Heart right ventricle (tissue), 16 donors: ENCODE data around the gene FUT2. TPM values are rescaled to one million over a fixed set of nuclear protein-coding genes. Genes with fewer than 3 reads are reported as not detected.

Experiments used
- ATAC-seq, 8 donors: fragments of 200-7000 bp; cut with Tn5 transposase; one replicate each; pipeline ENCODE4 v1.9.1; 2020; ENCODE audit warnings: mild to moderate bottlenecking in 8 of 8, moderate library complexity in 8 of 8, moderate number of reproducible peaks in 1 of 8
- DNase-seq, 2 donors: peaks; one replicate each; pipeline ENCODE4 v3.0.0-alpha.2; 2020
- H3K27ac ChIP-seq, 10 donors: fragments of 200-600 bp; sonication (generic) in 2 of 10; one replicate each; pipeline versions ENCODE4 v1.5.0 to v1.8.0; 2020 to 2022; ENCODE audit warnings: mild to moderate bottlenecking in 3 of 10
- H3K27me3 ChIP-seq, 7 donors: fragments of 200-600 bp; one replicate each; pipeline ENCODE4 v1.8.0; 2021 to 2022; ENCODE audit warnings: mild to moderate bottlenecking in 2 of 7
- H3K36me3 ChIP-seq, 9 donors: fragments of 200-600 bp; sonication (generic) in 1 of 9; one replicate each; pipeline versions ENCODE4 v1.5.0 to v1.8.0; 2020 to 2022; ENCODE audit warnings: mild to moderate bottlenecking in 2 of 9
- H3K4me1 ChIP-seq, 9 donors: fragments of 200-600 bp; sonication (generic) in 1 of 9; one replicate each; pipeline versions ENCODE4 v1.5.0 to v1.8.0; 2020 to 2022; ENCODE audit warnings: mild to moderate bottlenecking in 4 of 9
- H3K4me3 ChIP-seq, 10 donors: fragments of 200-600 bp; sonication (generic) in 2 of 10; one replicate each; pipeline versions ENCODE4 v1.5.0 to v1.8.0; 2020 to 2022; ENCODE audit warnings: mild to moderate bottlenecking in 7 of 10, moderate library complexity in 2 of 10
- H3K9me3 ChIP-seq, 11 donors: fragments of 200-600 bp in 10 of 11; sonication (generic) in 2 of 11; one replicate each; pipeline versions ENCODE4 v1.5.0 to v1.8.0; 2013 to 2022; ENCODE audit warnings: mild to moderate bottlenecking in 2 of 11, control low read depth in 1 of 11, moderate library complexity in 1 of 11
- WGBS, 2 donors: extraction: QIAGEN DNeasy Blood & Tissue Kit; methylation state at CpG; one replicate each; pipeline ENCODE4 v1.1.7; 2013; ENCODE audit warnings: inconsistent platforms in 1 of 2; 5-methylcytosine and 5-hydroxymethylcytosine counted together
- intact Hi-C, 10 donors: fragments of 100-400 bp; cut with DNase I; formaldehyde crosslinking; loops; one replicate each; pipeline versions ENCODE4 v1.11.1 to v1.14.2; 2022
- polyA plus RNA-seq, 2 donors: library from polyadenylated mRNA; stranded (reverse); fragments of 200-250 nt; gene quantifications; one replicate each; pipeline ENCODE4 v1.2.3, GENCODE V29; 2013
- total RNA-seq, 10 donors: library from RNA; stranded (reverse); fragmentation: NEBNext Ultra II Directional in 3 of 10; extraction: Animal tissue kit (Norgen Biotek cat#: 25700) in 3 of 10; gene quantifications; one replicate each; pipeline versions ENCODE4 v1.2.1 to v1.2.4, GENCODE V29; 2021 to 2023
- TF ChIP-seq, protein P1 (sequence below), 9 donors: fragments of 200-600 bp; sonication (generic) in 2 of 9; IDR thresholded peaks; one replicate each; pipeline versions ENCODE4 v1.5.0 to v1.8.0; 2021 to 2022; ENCODE audit warnings: antibody characterized with exemption in 9 of 9, mild to moderate bottlenecking in 5 of 9, moderate library complexity in 1 of 9
- donor health status: Arrhythmogenic right ventricular cardiomyopathy.
- donor health status: ischemic (EF 13 %, LVEDD 7.1; RV severe dilation, severe dysfunction).
- donor health status: healthy with polysubstance abuse.
- donor health status: DM: no; HTN: yes; CAD: no.
- donor health status: DM: no; HTN: no; CAD: no.
- donor health status: ischemic (EF 25% LVEDD 6.9; RV normal size, moderate dysfunction).
- donor health status: ischemic (EF 25% LVEDD 5.7; RV mildly dilated, moderate dysfunction).
- donor health status: healthy.
- donor health status: DM: yes; HTN: yes; CAD: no.
- donor health status: Ischemic cardiomyopathy.
- donor health status: ischemic (EF 35%, LVEDD 5.7; RV mildly dilated, moderate dysfunction).
- donor health status: nonischemic (EF 11% LVEDD 7.7; RV severe dilation, severe dysfunction).
- donor health status: DM: yes; HTN: yes; CAD: no.
- donor health status: PGD.
- donor health status: ischemic (EF 29% LVEDD 5.4; RV normal size, mild dysfunction).
- donor health status: nonischemic (EF 23%, LVEDD 6.1; RV moderate dilation, normal function).

FUT2 gene
- total and polyA plus RNA-seq, 12 donors: 0.07 TPM; not detected in 11

DNA sequence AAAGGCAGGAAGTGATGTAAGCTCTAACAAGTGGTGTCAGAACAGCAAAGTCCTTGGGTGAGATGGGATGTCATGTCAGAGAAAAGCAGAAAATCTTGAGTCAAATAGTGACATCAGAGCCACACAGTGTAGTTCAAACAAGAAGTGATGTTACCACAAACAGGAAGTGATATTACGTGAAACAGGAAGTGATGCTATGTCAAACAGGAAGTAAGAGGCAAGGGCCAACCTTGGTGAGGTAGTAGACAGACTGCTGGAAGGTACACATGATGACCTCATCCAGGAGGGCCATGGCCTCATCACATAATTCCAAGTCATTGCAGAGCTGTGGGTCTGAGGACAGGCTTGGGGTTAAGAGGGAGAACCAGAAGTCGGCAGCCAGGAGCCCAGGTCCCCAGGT lies 30.8 kb downstream of the FUT2 start:
- peaks cover 0 to 88% (median 4%) of the 10 kb centered on the region in 9 donors for H3K36me3 ChIP-seq

DNA sequence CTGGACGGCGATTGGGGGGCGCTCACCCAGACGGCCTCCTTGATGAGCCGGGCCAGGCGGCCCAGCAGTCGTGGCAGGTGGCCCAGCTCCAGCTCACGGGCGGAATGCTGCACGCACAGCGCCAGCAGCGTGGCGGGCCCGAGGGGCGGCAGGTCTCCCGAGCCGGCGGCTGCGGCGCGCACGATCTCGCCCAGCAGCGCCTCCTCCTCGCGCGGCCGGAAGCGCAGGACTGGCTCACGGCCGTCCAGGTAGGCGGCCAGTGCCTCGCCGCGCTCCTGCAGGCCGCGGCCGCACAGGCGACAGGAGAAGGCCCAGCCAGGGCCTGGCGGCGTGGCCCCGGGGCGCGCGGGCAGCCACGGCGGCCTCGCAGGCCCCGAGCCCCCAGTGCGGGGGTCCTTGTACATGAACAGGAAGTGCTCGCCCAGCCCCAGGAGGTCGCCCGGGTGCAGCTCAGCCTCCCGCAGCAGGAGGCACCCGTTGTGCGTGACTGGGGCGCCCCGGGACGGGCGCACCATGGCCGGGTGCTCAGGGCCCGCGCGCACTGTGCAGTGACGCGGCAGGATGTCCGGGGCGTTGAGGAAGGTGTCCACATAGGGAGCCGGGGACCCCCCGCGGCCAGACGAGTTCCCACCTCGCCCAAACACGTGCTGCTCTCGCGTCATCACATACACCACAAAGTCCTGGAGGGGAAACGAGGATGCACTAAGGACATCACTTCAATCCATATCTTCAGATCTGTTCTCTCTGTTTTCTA lies 33.3 kb downstream of the FUT2 start:
- WGBS, 2 donors: 50 to 61% methylated on average over 67 to 77 of the region's 77 CpGs
- intact Hi-C loops: no loop called here
- peaks cover 0 to 85% (median 5%) of the 10 kb centered on the region in 9 donors for H3K36me3 ChIP-seq
- H3K27me3 ChIP-seq: peaks cover 0 to 5% (median 0%) of the 10 kb centered on the region in 7 donors
- H3K27ac ChIP-seq: peak overlapping the region in 2 of 10 donors; percentile 33 to 83
- DNase-seq (no peak), ATAC-seq (peak in 1 of 8 donors; percentile 7)
- peak overlapping the region in 1 of 10 donors; percentile 20 for H3K4me3 ChIP-seq
- TF ChIP-seq, protein P1, sequence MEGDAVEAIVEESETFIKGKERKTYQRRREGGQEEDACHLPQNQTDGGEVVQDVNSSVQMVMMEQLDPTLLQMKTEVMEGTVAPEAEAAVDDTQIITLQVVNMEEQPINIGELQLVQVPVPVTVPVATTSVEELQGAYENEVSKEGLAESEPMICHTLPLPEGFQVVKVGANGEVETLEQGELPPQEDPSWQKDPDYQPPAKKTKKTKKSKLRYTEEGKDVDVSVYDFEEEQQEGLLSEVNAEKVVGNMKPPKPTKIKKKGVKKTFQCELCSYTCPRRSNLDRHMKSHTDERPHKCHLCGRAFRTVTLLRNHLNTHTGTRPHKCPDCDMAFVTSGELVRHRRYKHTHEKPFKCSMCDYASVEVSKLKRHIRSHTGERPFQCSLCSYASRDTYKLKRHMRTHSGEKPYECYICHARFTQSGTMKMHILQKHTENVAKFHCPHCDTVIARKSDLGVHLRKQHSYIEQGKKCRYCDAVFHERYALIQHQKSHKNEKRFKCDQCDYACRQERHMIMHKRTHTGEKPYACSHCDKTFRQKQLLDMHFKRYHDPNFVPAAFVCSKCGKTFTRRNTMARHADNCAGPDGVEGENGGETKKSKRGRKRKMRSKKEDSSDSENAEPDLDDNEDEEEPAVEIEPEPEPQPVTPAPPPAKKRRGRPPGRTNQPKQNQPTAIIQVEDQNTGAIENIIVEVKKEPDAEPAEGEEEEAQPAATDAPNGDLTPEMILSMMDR (IDR thresholded peaks at IDR 0.05): peak in 1 of 9 donors; percentile 19
- H3K9me3 ChIP-seq: peaks cover 0 to 16% (median 0%) of the 10 kb centered on the region in 11 donors
- peaks cover 7 to 39% (median 29%) of the 10 kb centered on the region in 9 donors for H3K4me1 ChIP-seq

More for the DNA sequence above, 30.8 kb downstream of the FUT2 start:
- ATAC-seq (peak in 4 of 8 donors; percentile 2 to 62 (median 4)), DNase-seq (no peak)
- peak overlapping the region in 9 of 10 donors; percentile 71 to 96 (median 87) for H3K27ac ChIP-seq
- 69 to 74% methylated on average over 2 of the region's 2 CpGs for WGBS, 2 donors
- intact Hi-C loops: no loop called here
- peaks cover 8 to 54% (median 33%) of the 10 kb centered on the region in 9 donors for H3K4me1 ChIP-seq
- H3K9me3 ChIP-seq: peaks cover 0 to 16% (median 0%) of the 10 kb centered on the region in 11 donors
- TF ChIP-seq, protein P1 (IDR thresholded peaks at IDR 0.05): no peak
- no peak overlapping the region for H3K4me3 ChIP-seq
- peaks cover 0 to 5% (median 0%) of the 10 kb centered on the region in 7 donors for H3K27me3 ChIP-seq

DNA sequence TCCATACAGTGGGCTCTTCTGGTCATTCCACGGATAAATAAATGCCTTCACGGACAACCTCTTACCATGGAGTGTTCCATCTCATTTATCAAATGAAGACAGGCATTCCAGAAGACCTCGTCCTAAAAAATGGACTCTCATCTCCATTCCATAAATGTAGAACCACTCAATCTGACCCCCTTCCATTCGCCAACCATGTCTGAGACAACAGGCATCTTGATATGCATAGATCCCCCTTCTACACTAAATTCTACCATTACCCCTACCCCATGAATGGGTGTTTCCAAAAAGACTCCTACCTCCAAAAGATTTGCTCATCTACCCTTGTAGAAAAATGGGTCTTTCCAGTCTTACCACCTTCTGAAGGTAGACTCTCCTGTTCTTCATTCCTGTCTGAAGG lies 35.7 kb downstream of the FUT2 start:
- Histone ChIP-seq H3K27ac (no peak overlapping the region), H3K4me3 (no peak overlapping the region), H3K27me3 (peaks cover 0 to 5% (median 0%) of the 10 kb centered on the region in 7 donors), H3K4me1 (peaks cover 0 to 17% (median 6%) of the 10 kb centered on the region in 9 donors), H3K9me3 (peaks cover 0 to 7% (median 0%) of the 10 kb centered on the region in 11 donors), H3K36me3 (peaks cover 0 to 84% (median 5%) of the 10 kb centered on the region in 9 donors)
- WGBS, 2 donors: 83 to 92% methylated on average over 4 of the region's 4 CpGs
- TF ChIP-seq, protein P1 (IDR thresholded peaks at IDR 0.05): no peak
- intact Hi-C loops: loop anchor here in 4 of 10 donors (10.0 kb wide), 2 partner anchors 57 to 87 kb away; partner anchors contain the start of genes NTN5 (in 3 of the 4) and CA11 (in 1 of the 4)
- DNase-seq (no peak), ATAC-seq (no peak)

DNA sequence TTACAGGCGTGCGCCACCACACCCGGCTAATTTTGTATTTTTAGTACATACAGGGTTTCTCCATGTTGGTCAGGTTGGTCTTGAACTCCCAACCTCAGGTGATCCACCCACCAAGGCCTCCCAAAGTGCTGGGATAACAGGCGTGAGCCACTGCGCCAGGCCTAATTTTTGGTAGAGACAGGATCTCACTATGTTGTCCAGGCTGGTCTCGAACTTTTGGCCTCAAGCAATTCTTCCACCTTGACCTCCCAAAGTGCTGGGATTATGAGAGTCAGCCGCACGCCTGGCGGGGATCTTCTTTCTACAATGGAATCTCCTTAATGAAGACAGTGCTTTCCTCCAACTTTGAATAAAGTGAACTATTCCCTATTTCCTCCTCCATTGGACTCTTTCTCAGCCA lies 38.9 kb downstream of the FUT2 start:
- no peak for DNase-seq
- 94 to 96% methylated on average over 9 of the region's 9 CpGs for WGBS, 2 donors
- TF ChIP-seq, protein P1 (IDR thresholded peaks at IDR 0.05): no peak
- intact Hi-C loops: loop anchor here in 4 of 10 donors (10.0 kb wide), 2 partner anchors 60 to 90 kb away; partner anchors contain the start of genes NTN5 (in 3 of the 4) and CA11 (in 1 of the 4)
- H3K27ac ChIP-seq: no peak overlapping the region
- peaks cover 0 to 7% (median 0%) of the 10 kb centered on the region in 7 donors for H3K27me3 ChIP-seq
- no peak for ATAC-seq
- H3K4me3 ChIP-seq: no peak overlapping the region
- no peaks in the 10 kb centered on the region for H3K9me3 ChIP-seq
- H3K36me3 ChIP-seq: peaks cover 0 to 65% (median 5%) of the 10 kb centered on the region in 9 donors
- peaks cover 0 to 21% (median 13%) of the 10 kb centered on the region in 9 donors for H3K4me1 ChIP-seq
